GM12864 (cell line): ENCODE results near the gene PAMR1.

Source experiments
- DNase-seq: peaks from one replicate; pipeline ENCODE4 v3.0.0-alpha.2; 2011; ENCODE audit warnings: low read depth
- H3K4me3 ChIP-seq: 2 replicates; pipeline ENCODE4 v1.5.1; 2011; ENCODE audit warnings: mild to moderate bottlenecking, low read depth, low read length, control low read depth
- TF ChIP-seq, protein P1 (sequence below): IDR thresholded peaks from 2 replicates; pipeline ENCODE4 v1.5.1; 2011; ENCODE audit warnings: low read depth, mild to moderate bottlenecking, moderate library complexity, low read length, control low read depth, inconsistent platforms; ENCODE audit errors: missing control alignments

PAMR1 gene

DNA sequence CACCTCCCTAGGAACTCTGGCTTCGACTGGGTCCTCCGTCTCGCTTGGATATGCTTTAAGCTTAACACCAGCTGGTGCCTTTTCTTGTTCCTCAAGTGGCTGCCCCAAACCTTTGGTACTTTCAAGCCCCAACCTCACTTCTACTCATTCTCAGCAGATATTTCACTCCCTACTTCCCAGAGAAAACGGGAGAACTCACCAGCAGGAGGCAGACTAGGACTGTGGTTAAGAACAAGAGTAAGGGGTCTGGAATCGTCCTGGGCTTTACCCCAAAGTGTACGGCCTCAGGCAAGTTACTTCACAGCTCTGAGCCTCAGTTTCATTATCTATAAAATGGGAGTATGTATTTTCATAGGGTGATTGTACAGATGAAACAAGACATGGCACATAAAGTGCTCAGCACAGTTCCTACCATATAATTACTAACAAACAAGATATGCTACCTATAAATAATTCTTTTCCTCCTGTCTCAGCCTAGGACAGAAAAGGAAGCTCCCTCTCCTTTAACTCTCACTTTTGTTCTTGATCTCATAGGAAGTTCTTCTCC, 37.8 kb downstream of the PAMR1 start:
- TF ChIP-seq, protein P1, sequence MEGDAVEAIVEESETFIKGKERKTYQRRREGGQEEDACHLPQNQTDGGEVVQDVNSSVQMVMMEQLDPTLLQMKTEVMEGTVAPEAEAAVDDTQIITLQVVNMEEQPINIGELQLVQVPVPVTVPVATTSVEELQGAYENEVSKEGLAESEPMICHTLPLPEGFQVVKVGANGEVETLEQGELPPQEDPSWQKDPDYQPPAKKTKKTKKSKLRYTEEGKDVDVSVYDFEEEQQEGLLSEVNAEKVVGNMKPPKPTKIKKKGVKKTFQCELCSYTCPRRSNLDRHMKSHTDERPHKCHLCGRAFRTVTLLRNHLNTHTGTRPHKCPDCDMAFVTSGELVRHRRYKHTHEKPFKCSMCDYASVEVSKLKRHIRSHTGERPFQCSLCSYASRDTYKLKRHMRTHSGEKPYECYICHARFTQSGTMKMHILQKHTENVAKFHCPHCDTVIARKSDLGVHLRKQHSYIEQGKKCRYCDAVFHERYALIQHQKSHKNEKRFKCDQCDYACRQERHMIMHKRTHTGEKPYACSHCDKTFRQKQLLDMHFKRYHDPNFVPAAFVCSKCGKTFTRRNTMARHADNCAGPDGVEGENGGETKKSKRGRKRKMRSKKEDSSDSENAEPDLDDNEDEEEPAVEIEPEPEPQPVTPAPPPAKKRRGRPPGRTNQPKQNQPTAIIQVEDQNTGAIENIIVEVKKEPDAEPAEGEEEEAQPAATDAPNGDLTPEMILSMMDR: peak; percentile 12
- H3K4me3 ChIP-seq: no peak overlapping the region
- no peak for DNase-seq

DNA sequence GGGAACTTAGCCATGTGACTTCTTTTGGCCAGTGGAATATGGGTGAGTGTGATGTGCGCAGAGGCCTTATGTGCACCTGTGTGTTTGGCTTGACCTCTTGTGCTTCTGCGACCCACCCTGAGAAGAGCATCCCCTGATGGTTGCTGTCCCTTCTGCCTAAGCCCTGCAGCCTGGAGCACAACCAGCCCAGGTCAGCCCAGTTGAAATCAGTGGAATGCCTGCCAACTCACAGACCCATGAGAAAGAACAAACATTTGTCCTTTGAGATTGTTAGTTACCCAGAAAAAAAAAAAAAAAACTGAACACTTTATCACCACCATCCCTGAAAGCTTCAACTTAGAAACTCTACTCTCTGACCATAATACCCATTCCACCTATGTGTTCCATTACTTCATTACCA, 38.5 kb downstream of the PAMR1 start:
- no peak for DNase-seq
- TF ChIP-seq, protein P1: no peak
- H3K4me3 ChIP-seq: no peak overlapping the region

DNA sequence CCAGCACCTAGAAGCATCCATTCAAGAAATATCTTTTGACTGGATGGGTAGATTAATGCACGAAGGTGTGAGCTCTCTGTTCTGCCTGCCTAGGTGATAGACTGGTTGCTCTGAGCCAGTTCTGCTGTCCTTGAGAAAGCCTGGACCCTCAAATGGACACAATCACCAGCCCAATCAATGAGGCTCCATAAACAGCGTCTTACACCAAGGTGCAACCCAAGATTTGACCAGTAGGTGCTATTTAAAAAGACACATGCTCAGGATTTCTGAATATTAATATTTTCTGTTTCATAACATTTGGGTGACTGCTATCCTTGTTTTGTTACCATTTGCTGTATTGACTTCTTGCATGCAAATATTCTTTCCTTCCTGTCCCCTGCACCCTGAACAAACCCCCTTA, 39.0 kb downstream of the PAMR1 start:
- no peak for DNase-seq
- no peak overlapping the region for H3K4me3 ChIP-seq
- TF ChIP-seq, protein P1: peak; percentile 4

DNA sequence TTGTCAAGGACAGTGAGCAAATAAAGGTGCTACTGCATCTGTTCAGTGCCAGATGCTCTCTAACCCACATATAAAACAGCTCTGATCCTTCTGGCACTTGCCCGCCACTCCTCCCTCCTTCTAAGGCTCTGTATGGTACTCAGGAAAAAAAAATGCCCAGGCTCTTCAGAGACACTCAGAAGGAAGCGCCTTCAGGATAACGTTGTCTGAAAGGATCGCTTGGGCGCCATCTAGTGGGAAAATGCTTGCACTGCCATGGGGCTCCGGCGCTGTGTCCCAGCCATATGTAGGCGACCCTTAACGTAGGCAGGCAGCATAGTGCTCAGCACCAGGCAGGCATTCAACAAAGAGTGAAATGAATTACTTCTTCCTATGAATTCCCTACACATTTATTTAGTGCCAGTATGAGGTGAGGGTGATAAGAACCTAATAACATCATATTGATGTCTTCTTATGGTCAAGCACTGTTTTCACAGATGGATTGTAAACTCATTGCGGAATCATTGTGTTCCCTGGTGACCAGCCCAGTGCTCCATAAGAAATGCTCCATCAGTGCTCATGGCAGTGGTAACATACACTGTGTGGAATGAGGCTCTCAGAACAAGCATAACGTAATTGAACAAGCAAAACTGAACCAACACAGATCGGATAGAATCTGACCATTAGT, 39.6 kb downstream of the PAMR1 start:
- TF ChIP-seq, protein P1: peak; percentile 91
- peak; percentile 16 for DNase-seq
- H3K4me3 ChIP-seq: no peak overlapping the region

DNA sequence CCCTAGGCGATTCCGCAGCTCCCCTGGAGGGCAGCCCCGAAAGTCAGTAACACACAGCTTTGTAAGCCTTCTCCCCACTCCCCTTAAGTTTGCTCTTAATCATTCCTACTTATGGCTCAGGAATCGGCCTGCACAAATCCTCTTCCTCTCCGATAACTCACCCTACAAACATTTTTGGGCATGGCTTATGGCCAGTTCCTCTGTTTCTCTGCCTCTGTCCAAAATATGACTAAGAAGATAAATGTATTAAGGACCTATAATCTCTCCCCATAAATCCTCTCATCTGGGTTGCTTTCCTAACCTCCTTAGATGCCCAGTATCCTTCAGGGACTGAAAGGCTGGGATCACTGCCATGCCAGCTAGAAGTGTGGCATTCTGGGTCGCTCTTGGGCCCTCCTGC, 41.0 kb downstream of the PAMR1 start:
- TF ChIP-seq, protein P1: no peak
- no peak overlapping the region for H3K4me3 ChIP-seq
- no peak for DNase-seq

DNA sequence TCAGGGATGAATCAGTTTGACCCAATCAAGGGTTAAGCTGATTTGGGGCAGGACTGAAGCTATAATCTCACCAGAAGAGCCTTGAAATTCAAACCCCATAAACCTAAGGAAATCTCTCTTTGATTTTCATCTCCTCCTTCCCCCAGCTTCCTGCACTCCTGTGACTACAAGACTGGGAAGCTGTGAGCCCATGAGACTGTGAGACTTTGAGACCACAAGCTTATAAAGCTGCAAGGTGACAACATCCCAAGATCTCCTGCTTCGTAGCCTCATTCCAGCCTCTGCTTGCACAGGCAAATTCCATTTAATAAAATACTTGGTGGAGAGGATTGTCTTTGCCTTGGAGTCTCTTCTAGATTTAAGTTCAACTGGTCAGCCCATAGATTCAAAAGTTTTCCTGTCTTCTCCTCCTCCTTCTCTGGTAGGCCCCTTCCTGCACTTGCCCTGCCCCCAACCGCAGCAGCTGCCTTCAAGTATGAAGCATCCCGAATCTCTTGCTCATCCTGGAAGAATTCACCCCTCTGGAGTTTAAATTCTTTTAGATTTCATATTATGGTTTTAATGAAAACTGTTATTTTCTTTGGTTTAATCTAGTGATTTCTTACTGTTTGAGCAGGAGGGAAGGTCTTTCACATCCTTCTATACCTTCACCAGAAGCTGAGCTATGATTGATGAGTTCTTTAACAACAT, 42.1 kb downstream of the PAMR1 start:
- no peak for DNase-seq
- H3K4me3 ChIP-seq: no peak overlapping the region
- TF ChIP-seq, protein P1: no peak
